GM12878 (cell line): ENCODE data around the gene DUSP15. TPM values are rescaled to one million over a fixed set of nuclear protein-coding genes. Genes with fewer than 3 reads are reported as not detected.

Experiments used
- ATAC-seq: fragments of 200-7000 bp; cut with Tn5 transposase; 3 replicates; pipeline ENCODE4 v1.9.1; 2020; ENCODE audit warnings: mild to moderate bottlenecking, moderate library complexity
- BruUV-seq: library from RNA; stranded (reverse); fragments of 400-500 nt; replicated peaks from 2 replicates; lab custom pipeline; 2021; lab: Mats Ljungman, UMichigan
- CTCF ChIA-PET: fragments of 300-600 bp; sonication (Branson Sonifier 250); formaldehyde crosslinking; extraction: SDS; loops from one replicate; lab custom pipeline; 2021; ENCODE audit warnings: inconsistent platforms; lab: Yijun Ruan, JAX
- POLR2A ChIA-PET: fragments of 350-600 bp; formaldehyde crosslinking; extraction: SDS; loops from one replicate; lab custom pipeline; 2021; ENCODE audit warnings: inconsistent platforms; lab: Charles Lee
- RAD21 ChIA-PET: fragments of 300-600 bp; sonication (Branson Sonifier 250); formaldehyde crosslinking; loops from one replicate; lab custom pipeline; 2023; ENCODE audit warnings: antibody characterized with exemption; ENCODE audit not compliant: unreplicated experiment; lab: Charles Lee
- SMC1A ChIA-PET: fragments of 300-600 bp; sonication (Branson Sonifier 250); formaldehyde crosslinking; loops from one replicate; lab custom pipeline; 2023; ENCODE audit not compliant: unreplicated experiment, uncharacterized antibody; lab: Charles Lee
- DNase-seq: peaks from one replicate; pipeline ENCODE4 v3.0.0-alpha.2; 2011; ENCODE audit warnings: low read depth, low spot score
- FAIRE-seq: peaks from 3 replicates; lab custom pipeline; 2011; peaks lifted over from hg19 to GRCh38; lab: Jason Lieb, UNC
- H2AFZ ChIP-seq: 2 replicates; pipeline ENCODE4 v1.6.0; 2011; ENCODE audit warnings: low read depth, low read length, control low read depth; ENCODE audit not compliant: control insufficient read depth
- H3K27ac ChIP-seq: 2 replicates; pipeline ENCODE4 v1.5.1; 2011; ENCODE audit warnings: control low read depth; ENCODE audit not compliant: control insufficient read depth, insufficient read depth
- H3K27me3 ChIP-seq, 2 experiments: replicated peaks in 1 of 2; 2 replicates each; pipeline versions ENCODE4 v1.6.0 to v1.6.1; 2011; ENCODE audit warnings: low read length in 1 of 2; ENCODE audit not compliant: control insufficient read depth in 2 of 2, insufficient read depth in 2 of 2
- H3K36me3 ChIP-seq, 2 experiments: 2 replicates each; pipeline ENCODE4 v1.5.1; 2011; ENCODE audit warnings: low read length in 1 of 2; ENCODE audit not compliant: control insufficient read depth in 2 of 2, insufficient read depth in 2 of 2
- H3K4me1 ChIP-seq: 2 replicates; pipeline ENCODE4 v1.6.1; 2011; ENCODE audit warnings: mild to moderate bottlenecking, low read length, moderate library complexity, mixed read lengths; ENCODE audit not compliant: control insufficient read depth, insufficient read depth
- H3K4me2 ChIP-seq: 2 replicates; pipeline ENCODE4 v1.6.0; 2011; ENCODE audit warnings: control low read depth; ENCODE audit not compliant: control insufficient read depth, insufficient read depth
- H3K4me3 ChIP-seq: fragments of 200-600 bp; sonication (generic); 2 replicates; pipeline ENCODE4 v1.5.1; 2016
- H3K79me2 ChIP-seq: 2 replicates; pipeline ENCODE4 v1.6.0; 2011; ENCODE audit warnings: low read length; ENCODE audit not compliant: control insufficient read depth, insufficient read depth
- H3K9ac ChIP-seq: 2 replicates; pipeline ENCODE4 v1.8.0; 2011; ENCODE audit warnings: low read length, control low read depth, mixed read lengths; ENCODE audit not compliant: control insufficient read depth, insufficient read depth
- H3K9me3 ChIP-seq: replicated peaks from 3 replicates; pipeline ENCODE4 v1.5.1; 2011; ENCODE audit warnings: mild to moderate bottlenecking, low read length; ENCODE audit not compliant: control insufficient read depth, insufficient read depth
- H4K20me1 ChIP-seq: 2 replicates; pipeline ENCODE4 v1.6.0; 2011; ENCODE audit not compliant: control insufficient read depth, insufficient read depth
- NFIC ChIP-seq: IDR thresholded peaks from 2 replicates; pipeline ENCODE4 v1.6.1; 2012; ENCODE audit warnings: low read depth, mild to moderate bottlenecking, inconsistent platforms, low read length, moderate library complexity
- SUZ12 ChIP-seq: fragments of 200-600 bp; sonication (generic); IDR thresholded peaks from one replicate; pipeline ENCODE4 v1.6.1; 2018; ENCODE audit warnings: antibody characterized with exemption, mild to moderate bottlenecking; ENCODE audit not compliant: unreplicated experiment
- ZNF217 ChIP-seq: fragments of 450-650 bp; IDR thresholded peaks from 2 replicates; pipeline ENCODE4 v1.6.1; 2017; ENCODE audit warnings: antibody characterized with exemption, mild to moderate bottlenecking
- WGBS: methylation state at CpG from one replicate; pipeline ENCODE4 v1.1.6; 2016; ENCODE audit warnings: low lambda C conversion rate; ENCODE audit not compliant: insufficient replicate concordance, insufficient coverage; ENCODE audit errors: missing lambda C conversion rate; 5-methylcytosine and 5-hydroxymethylcytosine counted together
- in situ Hi-C: fragments of 300-500 bp; cut with MboI; formaldehyde crosslinking; loops from 9 replicates; pipeline ENCODE4 v1.14.3; 2018; ENCODE audit warnings: mixed read lengths
- intact Hi-C: fragments of 100-400 bp; cut with micrococcal nuclease; formaldehyde crosslinking; loops from one replicate; pipeline ENCODE4 v1.14.2; 2022; ENCODE audit not compliant: unreplicated experiment
- polyA plus RNA-seq, 11 experiments: library from polyadenylated mRNA; depleted of rRNA in 4 of 11; unstranded in 6 of 11; stranded (reverse) in 5 of 11; fragments of >200 nt; fragmentation: Nextera tagmentation in 4 of 11; fragmentation: Illumina TruSeq in 1 of 11; extraction: Ambion mirVana in 4 of 11; extraction: Trizol in 1 of 11; gene quantifications; 1 replicate in 1 of 11; 2 replicates in 10 of 11; pipeline versions ENCODE4 v1.2.1 to v1.2.3, GENCODE V29; 2011 to 2016; ENCODE audit warnings: inconsistent platforms in 2 of 11, missing spikeins in 2 of 11, low read depth in 1 of 11
- total RNA-seq, 4 experiments: library from RNA; depleted of rRNA in 3 of 4; stranded (reverse); fragments of >200 nt in 3 of 4; fragmentation: Illumina TruSeq in 1 of 4; extraction: Trizol in 1 of 4; gene quantifications; 2 replicates each; pipeline versions ENCODE4 v1.2.1 to v1.2.3, GENCODE V29; 2013 to 2021
- TF ChIP-seq, protein P1 (sequence below): IDR thresholded peaks from 2 replicates; pipeline ENCODE4 v1.6.1; 2012; ENCODE audit warnings: low read depth, low read length, improper control_type of control experiment
- TF ChIP-seq, protein P2 (sequence below): fragments of 450-650 bp; IDR thresholded peaks from 2 replicates; pipeline ENCODE4 v1.6.1; 2017; ENCODE audit warnings: borderline replicate concordance

Gene DUSP15
- total and polyA plus RNA-seq, 10 of the 15 experiments (the other 5 are each of a cell fraction or from before 2014, with no cell fraction given): 0.06 to 2.5 (median 0.67) TPM; not detected in 1

DNA sequence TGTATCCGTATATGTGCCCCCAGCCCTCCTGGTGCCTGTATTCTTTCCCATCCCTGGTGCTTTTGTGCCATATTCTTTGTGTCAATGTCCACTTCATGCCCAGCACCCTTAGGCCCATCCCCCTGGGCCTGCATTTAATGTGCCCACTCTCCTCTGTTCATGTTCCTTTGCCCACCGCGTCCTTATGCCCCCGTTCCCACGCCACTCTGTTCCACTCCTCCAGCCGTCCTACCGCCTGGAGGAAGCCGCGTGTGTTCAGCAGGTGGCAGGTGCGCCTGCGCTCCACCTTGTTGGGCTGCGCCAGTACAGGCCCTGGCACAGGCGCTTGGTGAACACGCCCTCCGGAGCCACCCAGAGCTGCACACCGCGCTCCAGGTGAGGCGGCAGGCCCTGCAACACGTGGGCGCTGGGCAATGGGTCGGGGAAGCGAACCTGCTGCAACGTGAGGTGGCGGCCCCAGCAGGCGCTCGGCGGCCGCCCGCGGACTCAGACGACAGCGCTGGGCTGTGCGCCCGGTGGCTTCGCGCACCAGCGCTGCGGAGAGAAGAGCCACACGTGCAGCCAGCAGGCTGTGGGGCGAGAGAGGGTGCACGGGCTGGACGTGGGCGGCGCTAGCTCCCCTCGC, 20.9 kb downstream of the DUSP15 start:
- BruUV-seq: no TSS peak
- Histone ChIP-seq H3K36me3 (no peaks in the 10 kb centered on the region), H3K27me3 (no peaks in the 10 kb centered on the region; a peak in 2 of 4 replicates), H3K9me3 (no peaks in the 10 kb centered on the region), H3K4me1 (peaks cover 5% of the 10 kb centered on the region; the same call in 1 of the 2 replicates), H4K20me1 (no peaks in the 10 kb centered on the region; the same call in 1 of the 2 replicates)
- in situ Hi-C loops: no loop called here
- ChIA-PET RAD21 (interaction anchor here (1.1 to 7.6 kb wide), 3 partner anchors 25 to 103 kb away, joined by 3 to 248 read pairs (median 4); partner anchors contain the start of gene PDRG1), SMC1A (interaction anchor here (2.8 to 7.9 kb wide), 3 partner anchors 12 to 183 kb away, joined by 13 to 181 read pairs (median 81); partner anchors contain the start of gene PDRG1)
- FAIRE-seq: no peak
- no peak for TF ChIP-seq ZNF217
- TF ChIP-seq, protein P1, sequence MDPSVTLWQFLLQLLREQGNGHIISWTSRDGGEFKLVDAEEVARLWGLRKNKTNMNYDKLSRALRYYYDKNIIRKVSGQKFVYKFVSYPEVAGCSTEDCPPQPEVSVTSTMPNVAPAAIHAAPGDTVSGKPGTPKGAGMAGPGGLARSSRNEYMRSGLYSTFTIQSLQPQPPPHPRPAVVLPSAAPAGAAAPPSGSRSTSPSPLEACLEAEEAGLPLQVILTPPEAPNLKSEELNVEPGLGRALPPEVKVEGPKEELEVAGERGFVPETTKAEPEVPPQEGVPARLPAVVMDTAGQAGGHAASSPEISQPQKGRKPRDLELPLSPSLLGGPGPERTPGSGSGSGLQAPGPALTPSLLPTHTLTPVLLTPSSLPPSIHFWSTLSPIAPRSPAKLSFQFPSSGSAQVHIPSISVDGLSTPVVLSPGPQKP: no peak
- TF ChIP-seq NFIC: no peak
- TF ChIP-seq, protein P2, sequence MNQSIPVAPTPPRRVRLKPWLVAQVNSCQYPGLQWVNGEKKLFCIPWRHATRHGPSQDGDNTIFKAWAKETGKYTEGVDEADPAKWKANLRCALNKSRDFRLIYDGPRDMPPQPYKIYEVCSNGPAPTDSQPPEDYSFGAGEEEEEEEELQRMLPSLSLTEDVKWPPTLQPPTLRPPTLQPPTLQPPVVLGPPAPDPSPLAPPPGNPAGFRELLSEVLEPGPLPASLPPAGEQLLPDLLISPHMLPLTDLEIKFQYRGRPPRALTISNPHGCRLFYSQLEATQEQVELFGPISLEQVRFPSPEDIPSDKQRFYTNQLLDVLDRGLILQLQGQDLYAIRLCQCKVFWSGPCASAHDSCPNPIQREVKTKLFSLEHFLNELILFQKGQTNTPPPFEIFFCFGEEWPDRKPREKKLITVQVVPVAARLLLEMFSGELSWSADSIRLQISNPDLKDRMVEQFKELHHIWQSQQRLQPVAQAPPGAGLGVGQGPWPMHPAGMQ: no peak
- TF ChIP-seq SUZ12: no peak
- TF ChIP-seq, all 136 proteins: peak for 0
- Histone ChIP-seq H3K79me2 (no peaks in the 10 kb centered on the region), H3K9ac (no peak overlapping the region), H2AFZ (no peak overlapping the region), H3K27ac (no peak overlapping the region), H3K4me3 (no peak overlapping the region), H3K4me2 (no peak overlapping the region)
- 55% methylated on average over 45 of the region's 45 CpGs for WGBS
- DNase-seq (no peak), ATAC-seq (no peak)
- CTCF ChIA-PET: interaction anchor here (0.7 to 13.1 kb wide), 7 partner anchors 11 to 181 kb away, joined by 3 to 307 read pairs (median 12); partner anchors contain the start of gene PDRG1
- intact Hi-C loops: loop anchor here (5.0 kb wide), 1 partner anchor 168 kb away; no protein-coding TSS in a partner anchor
- POLR2A ChIA-PET: no interaction called here
